ENCODE data around the gene RFTN1. TPM values are rescaled to one million over a fixed set of nuclear protein-coding genes. Genes with fewer than 3 reads are reported as not detected.

RFTN1 gene
- total and polyA plus RNA-seq, 10 of the 15 experiments (the other 5 are each of a cell fraction or from before 2014, with no cell fraction given): 20.6 to 213 (median 147) TPM

DNA sequence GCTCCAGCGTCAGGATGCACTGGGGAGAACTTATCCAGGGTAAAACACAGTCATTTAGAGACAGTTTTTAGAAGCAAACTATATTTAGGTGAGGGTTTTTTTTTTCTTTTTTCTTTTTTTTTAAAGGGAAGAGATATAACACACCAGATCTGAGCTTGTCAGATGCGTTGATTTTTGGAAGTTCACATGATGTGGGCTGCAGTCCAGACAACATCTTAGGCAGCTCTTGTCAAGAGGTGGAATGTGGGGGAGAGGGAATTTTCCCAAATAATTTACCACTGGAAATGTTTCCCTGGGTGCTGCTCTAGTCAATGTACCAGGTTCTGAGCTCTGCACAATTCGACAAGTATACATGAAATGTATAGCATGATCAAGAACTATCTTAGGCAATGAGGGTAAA, 155.2 kb downstream of the RFTN1 start:
- no peak for ATAC-seq
- ChIA-PET CTCF (interaction anchor here (0.7 to 2.3 kb wide), 8 partner anchors 9 to 171 kb away, joined by 3 to 11 read pairs (median 4); no protein-coding TSS in a partner anchor), POLR2A (interaction anchor here (1.1 to 1.4 kb wide), 3 partner anchors 9 to 58 kb away, joined by 3 to 7 read pairs (median 3); no protein-coding TSS in a partner anchor), RAD21 (ENCODE audit: unreplicated experiment) (interaction anchor here (1.3 kb wide), 1 partner anchor 158 kb away, joined by 3 read pairs; no protein-coding TSS in a partner anchor), SMC1A (ENCODE audit: uncharacterized antibody, unreplicated experiment) (interaction anchor here (0.6 to 1.5 kb wide), 7 partner anchors 9 to 193 kb away, joined by 3 to 6 read pairs (median 3); no protein-coding TSS in a partner anchor)
- no peak for TF ChIP-seq RAD51 (IDR thresholded peaks at IDR 0.05)
- TF ChIP-seq ZBED1 (IDR thresholded peaks at IDR 0.05; ENCODE audit: borderline replicate concordance): no peak
- no peak for TF ChIP-seq POLR2A (IDR thresholded peaks at IDR 0.05; ENCODE audit: low read depth, low read length)
- TF ChIP-seq, protein P1, sequence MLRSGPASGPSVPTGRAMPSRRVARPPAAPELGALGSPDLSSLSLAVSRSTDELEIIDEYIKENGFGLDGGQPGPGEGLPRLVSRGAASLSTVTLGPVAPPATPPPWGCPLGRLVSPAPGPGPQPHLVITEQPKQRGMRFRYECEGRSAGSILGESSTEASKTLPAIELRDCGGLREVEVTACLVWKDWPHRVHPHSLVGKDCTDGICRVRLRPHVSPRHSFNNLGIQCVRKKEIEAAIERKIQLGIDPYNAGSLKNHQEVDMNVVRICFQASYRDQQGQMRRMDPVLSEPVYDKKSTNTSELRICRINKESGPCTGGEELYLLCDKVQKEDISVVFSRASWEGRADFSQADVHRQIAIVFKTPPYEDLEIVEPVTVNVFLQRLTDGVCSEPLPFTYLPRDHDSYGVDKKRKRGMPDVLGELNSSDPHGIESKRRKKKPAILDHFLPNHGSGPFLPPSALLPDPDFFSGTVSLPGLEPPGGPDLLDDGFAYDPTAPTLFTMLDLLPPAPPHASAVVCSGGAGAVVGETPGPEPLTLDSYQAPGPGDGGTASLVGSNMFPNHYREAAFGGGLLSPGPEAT (IDR thresholded peaks at IDR 0.05; ENCODE audit: low read depth): no peak
- TF ChIP-seq, protein P2, sequence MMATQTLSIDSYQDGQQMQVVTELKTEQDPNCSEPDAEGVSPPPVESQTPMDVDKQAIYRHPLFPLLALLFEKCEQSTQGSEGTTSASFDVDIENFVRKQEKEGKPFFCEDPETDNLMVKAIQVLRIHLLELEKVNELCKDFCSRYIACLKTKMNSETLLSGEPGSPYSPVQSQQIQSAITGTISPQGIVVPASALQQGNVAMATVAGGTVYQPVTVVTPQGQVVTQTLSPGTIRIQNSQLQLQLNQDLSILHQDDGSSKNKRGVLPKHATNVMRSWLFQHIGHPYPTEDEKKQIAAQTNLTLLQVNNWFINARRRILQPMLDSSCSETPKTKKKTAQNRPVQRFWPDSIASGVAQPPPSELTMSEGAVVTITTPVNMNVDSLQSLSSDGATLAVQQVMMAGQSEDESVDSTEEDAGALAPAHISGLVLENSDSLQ (IDR thresholded peaks at IDR 0.05): no peak
- no peak for TF ChIP-seq NFIC (IDR thresholded peaks at IDR 0.05; ENCODE audit: low read depth, low read length)
- TF ChIP-seq, protein P3, sequence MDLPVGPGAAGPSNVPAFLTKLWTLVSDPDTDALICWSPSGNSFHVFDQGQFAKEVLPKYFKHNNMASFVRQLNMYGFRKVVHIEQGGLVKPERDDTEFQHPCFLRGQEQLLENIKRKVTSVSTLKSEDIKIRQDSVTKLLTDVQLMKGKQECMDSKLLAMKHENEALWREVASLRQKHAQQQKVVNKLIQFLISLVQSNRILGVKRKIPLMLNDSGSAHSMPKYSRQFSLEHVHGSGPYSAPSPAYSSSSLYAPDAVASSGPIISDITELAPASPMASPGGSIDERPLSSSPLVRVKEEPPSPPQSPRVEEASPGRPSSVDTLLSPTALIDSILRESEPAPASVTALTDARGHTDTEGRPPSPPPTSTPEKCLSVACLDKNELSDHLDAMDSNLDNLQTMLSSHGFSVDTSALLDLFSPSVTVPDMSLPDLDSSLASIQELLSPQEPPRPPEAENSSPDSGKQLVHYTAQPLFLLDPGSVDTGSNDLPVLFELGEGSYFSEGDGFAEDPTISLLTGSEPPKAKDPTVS (IDR thresholded peaks at IDR 0.05; ENCODE audit: low read depth, low read length): no peak
- TF ChIP-seq RELA (IDR thresholded peaks at IDR 0.05; ENCODE audit: borderline replicate concordance, partially characterized antibody): no peak
- TF ChIP-seq JUND (IDR thresholded peaks at IDR 0.05; ENCODE audit: low read depth, low read length): no peak
- TF ChIP-seq SPI1 (IDR thresholded peaks at IDR 0.05; ENCODE audit: borderline replicate concordance, insufficient read depth, low read depth, low read length): no peak
- no peak for TF ChIP-seq PAX5 (IDR thresholded peaks at IDR 0.05; ENCODE audit: borderline replicate concordance, low read depth, low read length)
- no peak overlapping the region for H2AFZ ChIP-seq (ENCODE audit: control insufficient read depth, low read depth, low read length)
- H4K20me1 ChIP-seq (ENCODE audit: control insufficient read depth, insufficient read depth): no peaks in the 10 kb centered on the region
- H3K9ac ChIP-seq (ENCODE audit: control insufficient read depth, insufficient read depth, low read length): no peak overlapping the region
- H3K4me1 ChIP-seq (ENCODE audit: control insufficient read depth, insufficient read depth, low read length): peaks cover 9% of the 10 kb centered on the region; the same call in 1 of the 2 replicates
- FAIRE-seq: no peak
- intact Hi-C loops (cut with micrococcal nuclease; ENCODE audit: unreplicated experiment) (no loop called here), in situ Hi-C loops (cut with MboI) (no loop called here)
- H3K27me3 ChIP-seq (replicated peaks in 1 of 2; ENCODE audit: control insufficient read depth in 2 of 2, insufficient read depth in 2 of 2, low read length in 1 of 2): no peaks in the 10 kb centered on the region
- H3K4me2 ChIP-seq (ENCODE audit: control insufficient read depth, insufficient read depth): no peak overlapping the region
- DNase-seq (ENCODE audit: low read depth, low spot score): no peak
- 66% methylated on average over 3 of the region's 3 CpGs for WGBS (ENCODE audit: insufficient coverage, insufficient replicate concordance, low lambda C conversion rate, missing lambda C conversion rate)
- peaks cover 20 to 44% of the 10 kb centered on the region in 2 experiments for H3K36me3 ChIP-seq (ENCODE audit: control insufficient read depth in 2 of 2, insufficient read depth in 2 of 2, low read length in 1 of 2)
- no peak overlapping the region for H3K4me3 ChIP-seq
- BruUV-seq (replicated peaks): no TSS peak
- no peak overlapping the region for H3K27ac ChIP-seq (ENCODE audit: control insufficient read depth, insufficient read depth)
- H3K9me3 ChIP-seq (replicated peaks; ENCODE audit: control insufficient read depth, insufficient read depth, low read length): no peaks in the 10 kb centered on the region
- peaks cover 2% of the 10 kb centered on the region for H3K79me2 ChIP-seq (ENCODE audit: control insufficient read depth, insufficient read depth, low read length)
